Thymus (tissue), 11 donors: ENCODE results near the gene OTOG. TPM values are rescaled to one million over a fixed set of nuclear protein-coding genes. Genes with fewer than 3 reads are reported as not detected.

ENCODE experiments used
- DNase-seq, 9 donors: peaks; one replicate each; pipeline ENCODE4 v3.0.0-alpha.2; 2013; ENCODE audit warnings: low spot score in 9 of 9, low read depth in 6 of 9, missing footprints in 1 of 9
- H3K27ac ChIP-seq, 2 donors: one replicate each; pipeline ENCODE4 v1.5.1; 2013; ENCODE audit warnings: control low read depth in 1 of 2, low read depth in 1 of 2, low read length in 1 of 2, mild to moderate bottlenecking in 1 of 2, moderate library complexity in 1 of 2
- H3K27me3 ChIP-seq, 2 donors: one replicate each; pipeline ENCODE4 v1.5.1; 2013; ENCODE audit warnings: low read length in 1 of 2; ENCODE audit not compliant: control insufficient read depth in 2 of 2, insufficient read depth in 1 of 2
- H3K36me3 ChIP-seq, 2 donors: one replicate each; pipeline ENCODE4 v1.5.1; 2013; ENCODE audit warnings: low read length in 1 of 2, mild to moderate bottlenecking in 1 of 2, moderate library complexity in 1 of 2; ENCODE audit not compliant: control insufficient read depth in 2 of 2, insufficient read depth in 2 of 2
- H3K4me1 ChIP-seq, 2 donors: one replicate each; pipeline ENCODE4 v1.5.1; 2013; ENCODE audit warnings: low read length in 2 of 2; ENCODE audit not compliant: control insufficient read depth in 2 of 2, insufficient read depth in 2 of 2
- H3K4me3 ChIP-seq, 2 donors: one replicate each; pipeline ENCODE4 v1.5.1; 2013; ENCODE audit warnings: low read length in 2 of 2, control low read depth in 1 of 2, mild to moderate bottlenecking in 1 of 2
- H3K9me3 ChIP-seq, 2 donors: one replicate each; pipeline ENCODE4 v1.5.1; 2013; ENCODE audit warnings: low read length in 1 of 2, mild to moderate bottlenecking in 1 of 2; ENCODE audit not compliant: control insufficient read depth in 2 of 2, insufficient read depth in 1 of 2
- WGBS: extraction: QIAGEN DNeasy Blood & Tissue Kit; methylation state at CpG from one replicate; pipeline ENCODE4 v1.1.7; 2013; 5-methylcytosine and 5-hydroxymethylcytosine counted together
- polyA plus RNA-seq: library from polyadenylated mRNA; stranded (reverse); fragments of 200-250 nt; gene quantifications from one replicate; pipeline ENCODE4 v1.2.3, GENCODE V29; 2013
- total RNA-seq: library from RNA; stranded (reverse); fragments of 120-200 nt; gene quantifications from one replicate; pipeline ENCODE4 v1.2.4, GENCODE V29; 2013
- donor health status: healthy.

The OTOG gene
- total and polyA plus RNA-seq, 2 donors: 0.05 to 0.09 TPM

- H3K27ac ChIP-seq: no peak overlapping the region
- H3K4me1 ChIP-seq: no peaks in the 10 kb centered on the region
- H3K4me3 ChIP-seq: no peak overlapping the region
- H3K9me3 ChIP-seq: no peaks in the 10 kb centered on the region
- 94% methylated on average over 7 of the region's 7 CpGs for WGBS
- no peak for DNase-seq
- H3K36me3 ChIP-seq: no peaks in the 10 kb centered on the region
- peaks cover 0 to 12% of the 10 kb centered on the region in 2 donors for H3K27me3 ChIP-seq
Measured at GRCh38 chr11:17516551-17517150, 30.4 kb upstream of the OTOG start.

GRCh38 chr11:17517186-17517585 lies 29.9 kb upstream of the OTOG start:
- WGBS: 95% methylated on average over 10 of the region's 10 CpGs
- no peak for DNase-seq

GRCh38 chr11:17518366-17518765 lies 28.7 kb upstream of the OTOG start:
- no peak overlapping the region for H3K4me3 ChIP-seq
- H3K9me3 ChIP-seq: no peaks in the 10 kb centered on the region
- no peak for DNase-seq
- WGBS: 92% methylated on average over 2 of the region's 2 CpGs
- no peak overlapping the region for H3K27ac ChIP-seq
- no peaks in the 10 kb centered on the region for H3K4me1 ChIP-seq
- H3K27me3 ChIP-seq: peaks cover 0 to 5% of the 10 kb centered on the region in 2 donors
- H3K36me3 ChIP-seq: no peaks in the 10 kb centered on the region

More at GRCh38 chr11:17517186-17517585, 29.9 kb upstream of the OTOG start:
- H3K27me3 ChIP-seq: peaks cover 0 to 9% of the 10 kb centered on the region in 2 donors
- no peaks in the 10 kb centered on the region for H3K9me3 ChIP-seq
- H3K27ac ChIP-seq: no peak overlapping the region
- H3K4me3 ChIP-seq: no peak overlapping the region
- H3K36me3 ChIP-seq: no peaks in the 10 kb centered on the region
- no peaks in the 10 kb centered on the region for H3K4me1 ChIP-seq

GRCh38 chr11:17519061-17519885 lies 27.8 kb upstream of the OTOG start:
- 85% methylated on average over 7 of the region's 7 CpGs for WGBS
- Histone ChIP-seq H3K27me3 (peaks cover 0 to 2% of the 10 kb centered on the region in 2 donors), H3K27ac (no peak overlapping the region), H3K9me3 (no peaks in the 10 kb centered on the region), H3K4me3 (no peak overlapping the region), H3K4me1 (no peaks in the 10 kb centered on the region), H3K36me3 (no peaks in the 10 kb centered on the region)
- no peak for DNase-seq

- H3K27me3 ChIP-seq: no peaks in the 10 kb centered on the region
- H3K27ac ChIP-seq: no peak overlapping the region
- no peaks in the 10 kb centered on the region for H3K36me3 ChIP-seq
- WGBS: 94% methylated on average over 11 of the region's 11 CpGs
- no peak for DNase-seq
- no peaks in the 10 kb centered on the region for H3K9me3 ChIP-seq
- no peaks in the 10 kb centered on the region for H3K4me1 ChIP-seq
- no peak overlapping the region for H3K4me3 ChIP-seq
Measured at GRCh38 chr11:17521106-17521900, 25.8 kb upstream of the OTOG start.

GRCh38 chr11:17522655-17523054 lies 24.4 kb upstream of the OTOG start:
- no peak for DNase-seq

GRCh38 chr11:17524221-17524620 lies 22.8 kb upstream of the OTOG start:
- Histone ChIP-seq H3K27ac (no peak overlapping the region), H3K9me3 (no peaks in the 10 kb centered on the region), H3K27me3 (no peaks in the 10 kb centered on the region), H3K4me1 (no peaks in the 10 kb centered on the region), H3K36me3 (no peaks in the 10 kb centered on the region), H3K4me3 (no peak overlapping the region)
- WGBS: 97% methylated on average over 9 of the region's 9 CpGs
- no peak for DNase-seq

More at GRCh38 chr11:17522655-17523054, 24.4 kb upstream of the OTOG start:
- H3K36me3 ChIP-seq: no peaks in the 10 kb centered on the region
- no peaks in the 10 kb centered on the region for H3K4me1 ChIP-seq
- H3K4me3 ChIP-seq: no peak overlapping the region
- no peak overlapping the region for H3K27ac ChIP-seq
- WGBS: 90% methylated on average over 17 of the region's 17 CpGs
- H3K27me3 ChIP-seq: no peaks in the 10 kb centered on the region
- H3K9me3 ChIP-seq: no peaks in the 10 kb centered on the region

GRCh38 chr11:17525570-17525969 lies 21.5 kb upstream of the OTOG start:
- Histone ChIP-seq H3K4me3 (no peak overlapping the region), H3K36me3 (no peaks in the 10 kb centered on the region), H3K9me3 (no peaks in the 10 kb centered on the region), H3K4me1 (no peaks in the 10 kb centered on the region), H3K27ac (no peak overlapping the region), H3K27me3 (no peaks in the 10 kb centered on the region)
- WGBS: 93% methylated on average over 4 of the region's 4 CpGs
- no peak for DNase-seq

- peaks cover 0 to 3% of the 10 kb centered on the region in 2 donors for H3K27me3 ChIP-seq
- no peaks in the 10 kb centered on the region for H3K9me3 ChIP-seq
- H3K4me1 ChIP-seq: no peaks in the 10 kb centered on the region
- no peak overlapping the region for H3K4me3 ChIP-seq
- no peaks in the 10 kb centered on the region for H3K36me3 ChIP-seq
- no peak overlapping the region for H3K27ac ChIP-seq
- no peak for DNase-seq
- WGBS: 96% methylated on average over 13 of the region's 13 CpGs
Measured at GRCh38 chr11:17526326-17526725, 20.7 kb upstream of the OTOG start.
